GM19035 (cell line): ENCODE results near the gene UHRF1.

Experiments used
- ATAC-seq: cut with Tn5 transposase; IDR thresholded peaks from one replicate; pipeline ENCODE4 v1.9.1; 2021; ENCODE audit not compliant: unreplicated experiment

The UHRF1 gene

DNA sequence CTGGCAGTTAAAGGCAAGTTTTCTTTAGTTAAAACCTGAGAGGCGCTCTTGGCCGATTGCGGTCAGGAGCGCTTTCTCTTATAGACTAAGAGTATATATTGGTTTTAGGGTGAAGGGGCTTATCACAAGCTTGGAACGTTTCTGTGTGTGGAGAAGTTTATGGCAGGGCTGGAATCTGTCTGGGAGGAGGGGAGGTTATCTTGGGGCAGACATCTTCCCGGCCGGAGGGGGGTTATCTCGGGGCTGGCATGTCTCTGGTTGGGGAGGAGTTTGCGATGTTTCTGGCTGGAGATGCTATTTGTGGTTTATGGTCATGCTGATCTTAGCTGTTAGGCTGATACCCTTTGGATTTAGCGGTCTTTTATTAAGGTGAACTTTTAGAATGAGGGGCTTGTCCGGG, 78.0 kb downstream of the UHRF1 start:
- no peak for ATAC-seq

DNA sequence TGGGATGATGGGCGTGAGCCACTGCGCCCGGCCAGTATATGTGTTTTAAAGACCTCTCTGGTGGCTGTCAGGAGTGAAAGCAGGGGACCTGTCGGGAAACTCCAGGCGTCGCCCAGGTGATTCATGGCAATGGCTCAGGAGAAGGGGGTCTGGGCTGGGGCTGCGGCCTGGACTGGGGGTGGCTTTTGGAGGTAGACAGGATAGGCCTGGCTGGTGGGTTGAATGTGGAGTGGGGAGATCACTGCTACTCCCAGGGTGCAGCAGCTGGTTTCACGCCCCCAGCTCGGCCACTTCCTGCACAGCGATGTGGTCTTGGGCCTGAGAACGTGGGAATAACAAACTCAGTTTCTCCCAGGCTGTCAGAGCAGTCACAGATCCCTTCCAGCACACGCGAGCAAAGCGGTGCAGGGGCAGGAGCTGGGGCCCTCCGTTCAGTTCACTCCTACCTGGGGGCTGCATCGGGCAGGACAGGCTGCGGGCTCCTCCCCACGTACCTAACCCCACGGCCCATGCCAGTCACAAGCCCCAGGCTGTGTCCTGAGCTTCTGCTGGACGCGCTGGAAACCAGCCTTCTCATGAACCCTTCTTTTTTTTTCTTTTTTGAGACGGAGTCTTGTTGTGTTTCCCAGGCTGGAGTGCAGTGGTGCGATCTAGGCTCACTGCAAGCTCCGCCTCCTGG, 78.5 kb downstream of the UHRF1 start:
- no peak for ATAC-seq

DNA sequence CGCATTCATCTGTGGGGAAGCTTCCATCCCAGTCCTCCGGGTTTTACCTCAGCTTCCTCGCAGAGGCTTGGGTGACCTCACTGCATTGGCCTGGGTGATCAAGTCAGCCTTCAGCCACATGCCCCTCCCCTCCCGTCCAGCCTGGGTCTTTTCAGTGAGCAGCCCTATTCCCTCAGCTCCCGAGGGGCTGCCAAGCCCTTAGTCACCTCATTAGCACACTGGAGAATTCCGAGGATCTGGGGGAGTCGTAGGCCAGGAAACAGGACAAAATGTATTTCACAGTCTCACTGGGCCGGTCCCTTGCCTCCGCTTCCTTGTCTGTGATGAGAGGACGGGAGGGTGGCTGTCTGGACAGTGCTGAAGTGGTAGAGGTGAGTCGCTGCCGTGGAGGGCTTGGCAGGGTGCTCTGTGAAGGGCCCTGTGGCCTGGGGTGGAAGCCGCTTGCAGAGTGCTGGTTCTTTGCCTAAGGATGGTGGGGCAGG, 79.5 kb downstream of the UHRF1 start:
- no peak for ATAC-seq

DNA sequence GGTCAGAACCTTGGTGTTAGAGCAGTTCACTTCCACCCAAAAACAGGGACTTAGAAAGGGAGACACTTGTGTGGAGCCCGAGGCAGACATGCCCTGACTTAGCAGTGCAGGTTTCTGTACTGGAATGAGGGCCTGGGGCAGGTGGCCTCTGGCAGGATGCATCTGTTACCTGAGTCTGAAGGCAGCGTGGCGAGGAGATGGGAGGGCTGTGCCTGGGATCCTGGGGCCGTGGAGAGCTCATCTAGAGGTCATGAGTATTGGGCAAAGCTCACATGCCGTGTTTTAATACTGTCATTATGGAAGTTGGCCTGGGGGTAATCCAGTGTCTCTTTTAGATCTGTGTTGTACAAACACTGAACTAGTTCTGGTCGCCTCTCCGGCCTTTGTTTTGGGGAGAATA, 81.0 kb downstream of the UHRF1 start:
- no peak for ATAC-seq

DNA sequence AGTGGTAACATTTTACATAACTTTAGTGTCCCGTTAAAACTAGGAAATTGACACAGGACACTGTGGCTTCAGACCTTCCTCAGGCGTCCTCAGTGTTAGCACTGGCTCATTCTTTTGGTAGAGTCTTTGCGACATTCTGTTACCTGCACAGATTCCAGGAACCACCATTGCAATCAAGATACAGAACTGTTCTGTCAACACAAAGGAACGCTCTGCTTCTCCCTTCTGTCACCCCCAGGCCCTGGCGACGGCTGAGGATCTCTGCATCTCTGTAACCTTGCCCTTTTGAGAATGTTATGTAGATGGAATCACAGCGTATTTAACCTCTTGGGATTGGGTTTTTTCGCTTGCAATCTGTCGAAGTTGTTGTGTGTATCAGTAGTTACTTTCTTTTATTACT, 82.2 kb downstream of the UHRF1 start:
- no peak for ATAC-seq

DNA sequence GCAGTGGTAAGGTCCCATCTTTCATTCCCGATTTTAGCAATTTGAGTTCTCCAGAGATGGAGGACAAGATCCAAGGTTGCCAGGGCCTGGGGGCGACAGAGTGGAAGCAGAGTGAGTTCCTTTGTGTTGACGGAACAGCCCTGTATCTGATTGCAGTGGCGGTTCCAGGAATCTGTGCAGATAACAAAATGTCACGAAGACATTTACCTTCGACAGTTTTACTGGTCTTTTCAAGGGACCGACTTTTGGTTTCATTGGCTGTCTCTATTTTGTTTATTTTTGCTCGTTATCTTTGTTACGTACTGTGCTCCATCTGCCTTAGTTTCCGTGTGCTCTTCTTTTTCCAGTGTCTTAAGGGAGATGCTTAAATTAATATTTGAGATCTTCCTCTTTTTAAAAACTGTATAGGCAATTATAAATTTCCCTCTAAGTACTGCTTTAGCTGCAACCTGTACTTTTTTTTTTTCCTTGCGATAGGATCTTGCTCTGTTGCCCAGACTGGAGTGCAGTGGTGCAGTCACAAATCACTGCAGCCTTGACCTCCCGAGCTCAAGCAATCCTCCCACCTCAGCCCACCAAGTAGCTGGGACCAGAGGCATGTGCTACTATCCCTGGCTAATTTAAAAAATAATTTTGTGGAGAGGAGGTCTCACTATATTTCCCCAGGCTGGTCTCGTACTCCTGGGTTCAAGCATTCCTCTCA, 82.8 kb downstream of the UHRF1 start:
- no peak for ATAC-seq

DNA sequence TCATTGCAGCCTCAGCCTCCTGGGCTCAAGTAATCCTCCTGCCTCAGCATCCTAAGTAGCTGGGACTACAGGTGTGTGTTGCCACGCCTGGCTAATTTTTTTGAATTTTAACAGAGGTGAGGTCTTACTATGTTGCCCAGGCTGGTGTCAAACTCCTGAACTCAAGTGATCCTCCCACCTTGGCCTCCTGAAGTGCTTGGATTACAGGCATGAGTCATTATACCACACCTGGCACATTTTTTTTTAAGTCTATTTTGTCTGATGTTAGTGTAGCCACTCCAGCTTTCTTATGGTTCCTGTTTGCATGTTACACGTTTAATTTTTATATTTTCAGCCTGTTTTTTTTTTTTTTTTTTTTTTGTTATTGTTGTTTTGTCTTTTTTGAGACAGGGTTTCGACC, 84.4 kb downstream of the UHRF1 start:
- ATAC-seq = no peak

DNA sequence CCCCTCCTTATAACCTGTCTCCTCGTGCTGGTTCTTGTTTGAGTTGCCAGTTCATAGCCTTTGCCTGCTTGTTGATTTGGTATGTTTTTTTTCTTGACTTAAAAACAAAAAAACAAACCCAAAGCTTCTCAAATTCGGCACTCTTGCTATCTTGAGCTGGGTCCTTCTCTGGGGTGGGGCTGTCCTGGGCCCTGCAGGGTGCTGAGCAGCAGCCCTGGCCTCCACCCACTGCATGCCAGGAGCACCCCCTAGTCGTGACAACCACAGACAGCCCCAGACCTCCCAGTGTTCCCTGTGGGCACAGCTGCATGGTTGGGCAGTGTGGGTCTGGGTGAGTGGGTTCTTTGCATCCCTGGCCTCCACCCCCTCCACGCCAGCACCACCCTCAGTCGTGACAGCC, 87.4 kb downstream of the UHRF1 start:
- ATAC-seq = no peak

DNA sequence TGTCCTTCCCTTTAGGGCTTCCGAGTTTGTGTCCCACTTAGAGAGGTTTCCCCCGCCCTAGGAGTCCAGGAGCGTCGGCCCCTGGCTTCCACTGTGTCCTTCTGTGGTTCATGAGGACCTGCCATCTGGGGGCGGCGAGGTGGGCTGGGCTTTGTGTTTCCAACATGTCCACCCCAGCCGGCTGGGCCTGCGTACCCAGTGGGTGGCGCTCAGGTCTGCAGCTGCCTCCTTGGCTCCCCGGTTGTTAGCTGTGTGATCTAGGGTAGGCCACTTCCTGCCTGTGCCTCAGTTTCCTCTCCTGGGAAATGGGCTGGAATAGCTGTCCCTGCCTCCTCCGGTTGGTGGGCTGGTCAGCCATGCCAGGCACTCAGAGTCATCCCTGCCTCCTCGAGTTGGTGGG, 88.0 kb downstream of the UHRF1 start:
- no peak for ATAC-seq

DNA sequence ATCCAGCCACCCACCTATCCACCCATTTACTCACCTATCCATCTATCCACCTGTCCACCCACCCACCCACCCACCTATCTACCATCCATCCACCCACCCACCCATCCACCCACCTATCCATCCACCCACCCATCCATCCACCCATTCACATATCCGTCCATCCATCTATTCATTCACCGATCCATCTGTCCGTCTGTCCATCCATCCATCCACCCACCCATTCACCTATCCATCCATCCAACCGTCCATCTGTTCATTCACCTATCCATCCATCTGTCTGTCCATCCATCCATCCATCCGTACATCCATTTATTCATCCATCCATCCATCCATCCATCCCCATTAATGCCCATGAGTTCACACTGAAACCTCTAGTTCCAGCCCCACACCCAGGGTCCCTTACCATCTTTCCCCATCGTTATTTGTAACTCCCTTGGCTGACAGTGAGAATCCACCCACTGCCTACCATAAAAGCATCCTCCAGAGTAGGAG, 90.9 kb downstream of the UHRF1 start:
- ATAC-seq = no peak

DNA sequence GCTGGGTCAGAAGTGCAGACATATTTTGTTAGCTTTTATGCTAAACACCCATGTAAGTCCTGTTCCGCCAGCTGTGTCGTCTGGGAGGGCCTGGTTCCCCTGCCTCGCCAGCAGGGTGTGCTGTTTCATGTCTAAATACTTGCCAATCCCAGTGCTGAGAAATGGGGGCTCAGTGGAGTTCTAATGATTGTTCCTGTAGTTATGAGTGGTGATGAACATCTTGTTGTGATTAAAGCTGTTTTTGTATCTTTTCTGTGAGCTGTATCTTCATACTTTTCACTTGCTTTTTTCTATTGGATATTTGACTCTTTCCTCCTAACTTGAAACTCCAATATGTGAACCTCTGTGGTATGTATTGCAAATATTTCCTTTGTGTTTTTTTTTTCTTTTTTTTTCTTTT, 92.3 kb downstream of the UHRF1 start:
- ATAC-seq = no peak

DNA sequence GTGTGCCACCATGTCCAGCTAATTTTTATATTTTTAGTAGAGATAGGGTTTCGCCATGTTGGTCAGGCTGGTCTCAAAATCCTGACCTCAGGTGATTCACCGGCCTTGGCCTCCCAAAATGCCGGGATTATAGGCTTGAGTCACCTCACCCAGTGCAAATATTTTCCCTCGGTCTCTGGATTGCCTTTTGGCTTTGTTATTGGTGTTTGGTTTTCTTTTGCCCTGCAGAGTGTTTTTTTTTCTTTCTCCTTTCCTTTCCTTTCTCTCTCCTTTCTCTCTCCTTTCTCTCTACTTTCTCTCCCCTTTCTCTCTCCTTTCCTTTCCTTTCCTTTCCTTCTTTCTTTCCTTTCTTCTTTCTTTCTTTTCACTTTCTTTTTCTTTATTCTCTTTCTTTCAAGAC, 92.8 kb downstream of the UHRF1 start:
- ATAC-seq = no peak

DNA sequence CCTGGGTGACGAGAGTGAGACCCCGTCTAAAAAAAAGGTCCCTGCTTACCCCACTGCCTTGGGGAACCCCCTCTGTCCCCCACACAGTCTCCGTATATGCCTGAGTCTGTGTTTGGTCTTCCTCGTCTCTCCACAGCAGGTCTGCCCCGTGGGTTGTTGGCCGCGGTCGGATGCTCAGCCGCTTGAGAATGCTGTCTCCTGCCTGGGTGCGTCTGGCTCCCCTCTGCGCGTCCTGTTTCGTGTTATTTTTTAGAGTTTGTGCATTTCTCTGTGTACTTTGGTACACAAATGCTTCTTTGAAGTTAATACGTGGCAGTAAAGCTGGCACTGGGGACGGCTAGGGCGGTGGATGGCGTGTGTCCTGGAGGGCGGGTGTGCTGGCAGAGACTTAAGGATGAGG, 94.5 kb downstream of the UHRF1 start:
- no peak for ATAC-seq

DNA sequence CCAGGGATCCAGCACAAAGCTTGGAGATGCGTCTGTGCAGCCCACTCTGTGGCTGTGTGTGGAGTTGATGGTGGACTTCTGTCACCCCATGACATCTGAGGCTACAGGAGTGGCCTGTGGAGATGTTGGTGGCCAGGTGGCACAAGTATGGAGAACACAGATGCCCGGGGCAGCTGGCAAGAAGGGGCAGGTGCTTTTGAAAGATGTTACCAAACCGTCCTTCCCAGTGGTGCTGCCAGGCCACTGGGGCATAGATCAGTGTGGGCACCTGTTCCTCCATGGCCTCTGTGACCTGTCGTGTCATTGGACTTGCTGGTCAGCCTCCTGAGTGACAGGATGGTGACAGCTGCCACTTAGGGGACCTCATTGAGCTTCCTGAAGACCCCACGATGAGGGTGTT, 95.8 kb downstream of the UHRF1 start:
- ATAC-seq = no peak

DNA sequence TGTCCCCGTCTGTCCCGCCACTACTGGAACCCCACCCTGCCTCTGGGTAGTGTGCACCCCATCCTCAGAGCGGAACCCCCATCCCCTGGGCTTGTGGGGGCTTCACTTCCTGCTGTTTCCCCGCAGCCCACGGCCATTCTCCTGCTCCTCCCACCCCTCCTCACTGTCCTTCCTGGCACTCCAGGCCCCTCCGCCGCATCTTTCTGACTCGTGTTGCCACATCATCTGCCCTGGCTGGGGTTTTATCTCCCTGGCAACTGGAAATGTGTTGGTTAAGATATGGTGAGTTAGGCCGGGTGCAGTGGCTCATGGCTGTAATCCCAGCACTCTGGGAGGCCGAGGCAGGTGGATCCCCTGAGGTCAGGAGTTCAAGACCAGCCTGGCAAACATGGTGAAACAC, 96.9 kb downstream of the UHRF1 start:
- ATAC-seq = no peak

DNA sequence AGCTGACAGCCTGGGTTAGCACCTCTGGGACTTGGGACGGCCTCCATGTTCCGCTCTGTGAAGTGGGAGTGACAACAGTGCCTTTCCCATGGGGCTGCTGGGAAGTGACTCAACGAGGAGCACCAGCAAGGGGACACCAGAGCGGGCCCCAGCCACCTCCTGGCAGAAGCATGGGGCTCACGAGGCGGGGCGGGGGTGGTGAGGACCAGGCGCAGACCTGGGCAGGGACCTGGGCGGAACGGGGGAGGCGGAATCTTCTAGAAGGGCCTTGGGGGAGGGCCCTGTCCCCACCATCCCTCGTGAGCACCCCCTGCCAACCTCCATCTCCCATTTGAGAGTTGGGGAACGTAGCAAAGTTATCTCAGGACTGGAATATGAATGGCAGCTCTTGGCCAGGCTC, 97.5 kb downstream of the UHRF1 start:
- no peak for ATAC-seq
